ENCODE measurements around the gene ANKRD28.

Gene ANKRD28

DNA sequence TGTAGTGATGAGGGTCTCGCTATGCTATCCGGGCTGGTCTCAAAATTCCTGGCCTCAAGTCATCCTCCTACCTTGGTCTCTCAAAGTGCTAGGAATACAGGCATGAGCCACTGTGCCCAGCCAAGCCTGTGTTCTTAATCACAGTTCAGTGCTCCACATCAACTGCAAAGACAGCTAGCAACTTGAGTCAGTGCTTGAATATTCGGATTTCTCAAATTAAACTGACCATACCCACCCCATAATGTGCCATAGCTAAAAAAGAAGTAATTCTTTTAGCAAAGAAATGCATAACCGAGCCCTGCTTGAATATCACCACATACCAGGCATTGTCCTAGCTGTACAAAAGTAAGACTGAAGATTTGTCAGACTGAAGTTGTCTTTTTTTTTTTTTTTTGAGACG lies 107.0 kb downstream of the ANKRD28 start:
- Mint-ChIP-seq H3K4me1 (no peaks in the 10 kb centered on the region), H3K9me3 (no peaks in the 10 kb centered on the region), H3K36me3 (peaks cover 100% of the 10 kb centered on the region), H3K27ac (no peak overlapping the region), H3K4me3 (no peak overlapping the region)
- no peak for DNase-seq (ENCODE audit: low spot score in 2 of 2)
- no peak for ATAC-seq

DNA sequence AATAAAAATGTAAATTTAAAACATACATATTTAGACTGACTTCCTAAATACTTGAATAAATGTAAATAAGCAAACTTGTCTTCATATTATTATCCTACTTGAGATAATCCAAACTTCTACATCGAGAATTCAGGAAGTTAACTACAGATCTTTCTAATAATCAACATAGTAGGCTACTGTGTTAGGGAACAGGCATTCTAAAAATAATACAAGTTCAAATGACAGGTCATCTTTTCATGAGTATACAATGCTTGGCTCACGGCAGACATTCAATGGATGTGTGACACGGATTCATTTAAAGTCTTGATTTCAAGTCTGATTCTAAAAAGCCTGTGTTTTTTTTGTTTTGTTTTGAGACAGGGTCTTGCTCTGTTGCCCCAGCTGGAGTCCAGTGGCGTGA lies 107.5 kb downstream of the ANKRD28 start:
- Mint-ChIP-seq H3K4me1 (no peaks in the 10 kb centered on the region), H3K9me3 (no peaks in the 10 kb centered on the region), H3K4me3 (no peak overlapping the region), H3K27ac (no peak overlapping the region), H3K36me3 (peaks cover 100% of the 10 kb centered on the region)
- no peak for ATAC-seq
- DNase-seq (ENCODE audit: low spot score in 2 of 2): no peak

DNA sequence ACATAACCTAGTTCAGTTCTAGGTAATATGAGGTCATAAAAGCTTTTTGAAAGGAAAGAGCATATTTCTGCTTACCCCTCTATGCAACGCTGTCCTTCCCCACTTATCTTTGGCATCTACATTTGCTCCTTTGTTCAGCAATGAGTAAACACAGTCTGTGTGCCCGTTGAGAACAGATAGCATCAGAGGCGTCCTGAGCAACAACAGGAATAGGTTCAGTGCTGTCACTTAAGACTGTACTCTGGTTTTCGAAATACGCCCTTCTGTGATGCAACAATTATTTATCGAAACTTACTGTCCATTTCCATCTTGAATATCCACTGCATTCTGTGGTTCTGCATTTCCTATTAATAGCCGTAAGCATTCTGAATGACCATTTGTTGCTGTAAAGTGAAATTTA lies 111.9 kb downstream of the ANKRD28 start:
- ATAC-seq (peak; percentile 65), DNase-seq (ENCODE audit: low spot score in 2 of 2) (no peak)
- Mint-ChIP-seq H3K4me3 (no peak overlapping the region), H3K4me1 (no peaks in the 10 kb centered on the region), H3K36me3 (peaks cover 98% of the 10 kb centered on the region), H3K27ac (no peak overlapping the region), H3K9me3 (no peaks in the 10 kb centered on the region)

DNA sequence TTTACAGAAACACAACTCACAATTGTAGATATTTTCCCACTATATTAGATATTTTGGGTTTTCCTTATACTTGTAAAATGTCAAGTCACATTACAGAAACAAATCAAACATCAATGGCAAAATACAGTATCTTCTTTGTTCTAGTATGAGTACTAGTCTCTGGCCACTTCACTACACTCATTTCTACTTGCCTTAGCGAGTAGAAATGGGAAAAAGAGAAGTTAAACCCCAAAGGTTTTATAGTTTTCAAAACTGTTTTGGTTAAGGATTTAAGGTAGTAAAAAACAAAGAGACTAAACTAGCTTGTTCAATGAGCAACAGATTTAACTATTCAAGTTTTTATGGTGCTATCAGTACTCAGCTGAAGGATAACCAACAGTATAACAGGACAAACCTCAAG lies 114.5 kb downstream of the ANKRD28 start:
- ATAC-seq (no peak), DNase-seq (ENCODE audit: low spot score in 2 of 2) (no peak)
- H3K27ac Mint-ChIP-seq: no peak overlapping the region

DNA sequence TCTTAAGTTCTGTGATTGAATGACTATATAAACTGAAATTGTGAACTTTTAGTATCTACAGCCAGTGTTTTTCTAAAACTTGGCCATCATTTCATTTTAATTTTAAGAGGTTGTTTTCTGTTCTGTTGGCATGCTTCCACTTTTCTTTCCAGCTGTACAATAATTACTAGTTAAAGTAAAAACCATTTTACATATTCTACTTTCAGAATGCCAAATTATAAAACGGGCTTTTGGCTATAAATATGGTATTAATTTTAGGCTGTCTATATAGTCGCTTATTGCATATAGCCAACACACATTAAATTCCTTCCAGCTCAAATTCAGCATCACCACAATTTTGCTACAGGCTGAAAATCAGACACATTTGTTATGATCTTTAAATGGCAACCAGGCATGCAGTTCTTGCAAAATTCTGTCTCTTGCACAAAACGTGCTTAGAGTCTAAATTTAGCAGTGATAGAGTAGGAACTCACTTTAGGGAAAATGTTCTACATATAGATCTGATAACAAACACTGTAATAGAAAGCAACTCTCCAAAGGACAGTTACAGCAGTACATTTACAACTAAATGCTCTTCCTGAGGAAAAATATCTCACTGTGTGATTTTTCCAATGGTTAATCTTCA lies 115.1 kb downstream of the ANKRD28 start:
- Mint-ChIP-seq H3K9me3 (no peaks in the 10 kb centered on the region), H3K4me3 (no peak overlapping the region), H3K4me1 (no peaks in the 10 kb centered on the region), H3K27ac (no peak overlapping the region), H3K36me3 (peaks cover 74% of the 10 kb centered on the region)
- no peak for DNase-seq (ENCODE audit: low spot score in 2 of 2)
- ATAC-seq: no peak

More for the DNA sequence above, 114.5 kb downstream of the ANKRD28 start:
- H3K9me3 Mint-ChIP-seq: no peaks in the 10 kb centered on the region
- H3K36me3 Mint-ChIP-seq: peaks cover 80% of the 10 kb centered on the region
- H3K4me1 Mint-ChIP-seq: no peaks in the 10 kb centered on the region
- no peak overlapping the region for H3K4me3 Mint-ChIP-seq

DNA sequence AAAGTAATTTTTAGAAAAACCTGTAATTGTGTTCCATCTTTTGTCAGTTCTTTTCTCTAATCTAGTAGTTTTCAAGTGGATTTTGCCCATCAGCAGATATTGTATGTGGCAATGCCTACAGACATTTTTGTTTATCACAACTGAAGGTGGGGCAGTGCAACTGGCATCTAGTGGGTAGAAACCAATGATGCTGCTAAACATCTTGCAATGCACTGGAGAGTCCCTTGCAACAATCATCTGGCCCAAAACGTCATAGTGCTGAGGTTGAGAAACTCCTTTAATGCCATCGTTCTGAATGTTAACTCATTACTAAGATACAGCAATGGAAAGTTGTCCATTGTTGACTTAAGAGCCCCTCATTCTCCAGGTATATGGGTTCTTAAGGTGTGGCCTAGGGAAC lies 116.1 kb downstream of the ANKRD28 start:
- Mint-ChIP-seq H3K4me3 (no peak overlapping the region), H3K9me3 (no peaks in the 10 kb centered on the region), H3K4me1 (no peaks in the 10 kb centered on the region), H3K27ac (no peak overlapping the region), H3K36me3 (peaks cover 64% of the 10 kb centered on the region)
- DNase-seq (ENCODE audit: low spot score in 2 of 2): no peak
- no peak for ATAC-seq

DNA sequence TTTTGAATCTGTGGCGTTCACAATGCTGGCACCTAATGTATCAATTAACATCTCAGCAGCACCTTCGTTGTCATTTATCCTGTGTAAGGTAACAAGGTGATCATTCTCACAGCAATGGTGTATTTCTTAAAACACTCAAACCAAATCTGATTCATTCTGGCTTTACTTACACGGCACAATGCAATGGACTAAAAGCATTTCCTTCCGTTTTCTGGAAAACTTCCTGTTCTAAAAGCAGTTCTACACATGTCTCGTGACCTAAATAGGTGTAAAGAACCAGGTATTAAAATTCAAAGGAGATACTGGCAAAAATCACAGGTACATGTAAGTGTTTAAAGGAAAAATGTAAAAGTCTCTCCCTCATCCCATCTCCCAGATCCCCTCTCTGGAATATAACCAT lies 118.5 kb downstream of the ANKRD28 start:
- Mint-ChIP-seq H3K4me1 (no peaks in the 10 kb centered on the region), H3K9me3 (no peaks in the 10 kb centered on the region), H3K27ac (no peak overlapping the region), H3K36me3 (peaks cover 40% of the 10 kb centered on the region), H3K4me3 (no peak overlapping the region)
- ATAC-seq (no peak), DNase-seq (ENCODE audit: low spot score in 2 of 2) (no peak)

DNA sequence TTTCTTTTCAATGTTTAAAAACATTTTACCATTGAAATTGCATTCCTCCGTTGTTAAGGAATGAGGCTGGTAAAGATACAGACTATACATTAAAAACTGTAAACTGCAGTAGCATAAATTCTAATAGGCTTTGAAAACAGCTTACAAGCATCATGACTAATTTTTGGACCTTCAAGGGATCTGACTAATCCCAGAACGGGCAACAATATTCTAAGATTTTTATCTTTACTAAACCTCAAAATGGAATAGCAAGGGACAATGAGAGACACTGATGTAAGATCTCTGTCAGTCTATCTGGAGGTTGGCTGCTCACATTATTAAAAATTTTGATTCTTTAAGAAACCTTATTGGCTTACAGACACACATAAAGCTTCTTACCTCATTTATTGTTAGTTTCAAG lies 121.5 kb downstream of the ANKRD28 start:
- DNase-seq (ENCODE audit: low spot score in 2 of 2) (no peak), ATAC-seq (peak; percentile 43)
- Mint-ChIP-seq H3K36me3 (peaks cover 12% of the 10 kb centered on the region), H3K27ac (no peak overlapping the region), H3K4me3 (no peak overlapping the region), H3K4me1 (no peaks in the 10 kb centered on the region), H3K9me3 (no peaks in the 10 kb centered on the region)

DNA sequence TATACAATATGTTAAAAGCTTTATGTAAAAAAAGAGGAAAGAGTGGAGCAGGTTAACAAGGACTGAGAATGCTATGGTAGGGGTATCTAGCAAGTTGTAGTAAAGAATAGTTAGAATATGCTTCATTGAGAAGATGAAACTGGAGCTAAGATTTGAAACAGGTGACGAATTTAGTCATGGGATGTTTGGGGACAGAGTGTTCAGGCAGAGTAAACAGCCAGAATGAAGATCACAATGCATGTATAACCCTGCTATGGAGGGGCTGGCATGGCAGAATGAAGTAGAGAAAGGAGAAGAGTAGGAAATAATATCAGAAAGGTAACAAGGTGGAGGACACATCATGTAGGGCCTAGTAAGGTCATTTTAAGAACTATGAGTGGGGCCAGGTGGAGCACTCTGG lies 124.2 kb downstream of the ANKRD28 start:
- Mint-ChIP-seq H3K36me3 (no peaks in the 10 kb centered on the region), H3K4me3 (no peak overlapping the region), H3K27ac (no peak overlapping the region), H3K4me1 (peaks cover 5% of the 10 kb centered on the region), H3K9me3 (no peaks in the 10 kb centered on the region)
- ATAC-seq (no peak), DNase-seq (ENCODE audit: low spot score in 2 of 2) (no peak)

DNA sequence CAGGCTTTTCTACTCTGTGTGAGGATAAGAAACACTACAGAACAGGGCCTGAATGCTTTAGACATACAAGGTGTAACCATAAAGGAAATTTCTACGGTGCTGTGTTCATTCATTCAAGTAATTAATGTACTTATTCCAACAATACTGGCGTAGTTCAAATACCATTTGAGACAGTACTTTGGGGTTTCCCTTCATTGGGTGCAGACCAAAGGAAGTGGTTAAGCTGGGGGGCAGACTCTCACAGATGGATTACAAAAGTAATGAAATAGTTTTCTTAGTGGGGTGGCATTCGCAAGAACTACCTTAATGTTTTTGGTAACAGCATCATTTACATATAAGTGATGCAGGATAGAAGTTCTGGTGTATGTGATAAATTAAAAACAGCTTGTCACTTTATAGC lies 130.3 kb downstream of the ANKRD28 start:
- Mint-ChIP-seq H3K4me1 (peaks cover 23% of the 10 kb centered on the region), H3K4me3 (no peak overlapping the region), H3K36me3 (peaks cover 6% of the 10 kb centered on the region), H3K9me3 (no peaks in the 10 kb centered on the region), H3K27ac (no peak overlapping the region)
- ATAC-seq (peak; percentile 93), DNase-seq (ENCODE audit: low spot score in 2 of 2) (no peak)

DNA sequence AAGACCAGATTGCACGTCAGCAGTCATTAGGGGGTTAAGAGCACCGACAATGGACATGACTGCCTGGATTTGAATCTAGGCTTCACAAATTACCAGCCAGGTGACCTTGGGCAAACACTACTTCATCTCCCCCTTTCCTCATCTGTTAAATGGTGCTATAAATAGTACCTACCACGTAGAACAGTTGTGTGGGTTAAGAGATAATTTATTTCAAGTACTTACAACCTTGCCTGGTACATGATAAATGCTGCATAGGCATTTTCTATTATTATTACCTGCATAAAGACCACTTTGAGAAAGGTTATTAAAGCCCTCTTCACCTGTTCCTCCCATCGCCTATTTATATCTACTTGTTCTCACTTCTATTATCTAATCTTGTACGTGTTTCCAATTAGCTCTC lies 131.5 kb downstream of the ANKRD28 start:
- Mint-ChIP-seq H3K9me3 (no peaks in the 10 kb centered on the region), H3K4me1 (peaks cover 23% of the 10 kb centered on the region), H3K27ac (no peak overlapping the region), H3K36me3 (peaks cover 6% of the 10 kb centered on the region), H3K4me3 (no peak overlapping the region)
- no peak for ATAC-seq
- DNase-seq (ENCODE audit: low spot score in 2 of 2): no peak

DNA sequence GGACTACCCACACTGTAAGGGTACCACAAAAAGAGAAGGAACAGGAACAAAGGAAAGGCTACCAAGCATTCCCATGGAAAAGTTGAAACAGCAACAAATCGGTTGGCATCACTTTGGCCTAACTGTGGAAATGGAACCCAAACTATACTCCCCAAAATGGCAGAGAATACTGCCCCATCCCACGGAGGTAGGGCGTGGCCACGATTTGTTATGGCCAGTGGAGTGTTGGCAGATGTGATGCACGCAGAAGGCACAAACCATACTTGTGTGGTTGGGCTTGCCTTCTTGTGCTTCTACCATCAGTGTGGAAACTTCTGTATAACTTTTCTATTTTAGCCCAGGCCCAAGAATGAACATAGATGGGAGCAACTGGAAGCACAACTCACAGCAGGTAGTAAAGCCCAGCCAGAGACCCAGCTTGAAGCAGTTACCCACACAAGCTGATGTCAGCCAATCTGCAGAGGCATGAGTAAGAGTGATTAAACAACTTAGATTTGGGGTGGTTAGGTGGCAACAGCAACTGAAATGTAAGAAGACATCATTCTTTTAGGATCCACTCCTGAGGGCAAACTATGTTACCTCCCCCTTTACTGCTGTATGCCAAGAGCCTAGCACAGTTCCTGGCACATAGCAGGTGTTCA lies 132.1 kb downstream of the ANKRD28 start:
- Mint-ChIP-seq H3K36me3 (peaks cover 6% of the 10 kb centered on the region), H3K4me1 (peaks cover 23% of the 10 kb centered on the region), H3K4me3 (no peak overlapping the region), H3K9me3 (no peaks in the 10 kb centered on the region), H3K27ac (no peak overlapping the region)
- ATAC-seq (peak; percentile 81), DNase-seq (ENCODE audit: low spot score in 2 of 2) (no peak)

DNA sequence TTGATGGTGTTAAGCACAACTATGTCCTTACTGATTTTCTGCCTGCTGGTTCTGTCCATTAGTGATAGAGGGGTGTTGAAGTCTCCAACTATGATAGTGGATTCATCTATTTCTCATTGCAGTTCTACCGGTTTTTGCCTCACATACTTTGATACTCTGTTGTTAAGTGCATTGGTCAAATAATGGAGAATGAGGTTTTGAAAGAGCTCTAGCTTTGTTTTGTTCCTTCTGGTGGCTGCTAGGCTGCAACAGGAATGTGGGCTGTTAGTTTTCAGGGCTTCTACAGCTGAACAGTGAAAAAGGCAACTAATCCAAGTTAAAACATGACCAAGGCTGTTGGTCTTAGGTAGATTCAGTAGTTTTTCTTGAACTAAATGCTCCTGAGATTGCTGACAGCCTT lies 133.6 kb downstream of the ANKRD28 start:
- peaks cover 6% of the 10 kb centered on the region for H3K36me3 Mint-ChIP-seq

DNA sequence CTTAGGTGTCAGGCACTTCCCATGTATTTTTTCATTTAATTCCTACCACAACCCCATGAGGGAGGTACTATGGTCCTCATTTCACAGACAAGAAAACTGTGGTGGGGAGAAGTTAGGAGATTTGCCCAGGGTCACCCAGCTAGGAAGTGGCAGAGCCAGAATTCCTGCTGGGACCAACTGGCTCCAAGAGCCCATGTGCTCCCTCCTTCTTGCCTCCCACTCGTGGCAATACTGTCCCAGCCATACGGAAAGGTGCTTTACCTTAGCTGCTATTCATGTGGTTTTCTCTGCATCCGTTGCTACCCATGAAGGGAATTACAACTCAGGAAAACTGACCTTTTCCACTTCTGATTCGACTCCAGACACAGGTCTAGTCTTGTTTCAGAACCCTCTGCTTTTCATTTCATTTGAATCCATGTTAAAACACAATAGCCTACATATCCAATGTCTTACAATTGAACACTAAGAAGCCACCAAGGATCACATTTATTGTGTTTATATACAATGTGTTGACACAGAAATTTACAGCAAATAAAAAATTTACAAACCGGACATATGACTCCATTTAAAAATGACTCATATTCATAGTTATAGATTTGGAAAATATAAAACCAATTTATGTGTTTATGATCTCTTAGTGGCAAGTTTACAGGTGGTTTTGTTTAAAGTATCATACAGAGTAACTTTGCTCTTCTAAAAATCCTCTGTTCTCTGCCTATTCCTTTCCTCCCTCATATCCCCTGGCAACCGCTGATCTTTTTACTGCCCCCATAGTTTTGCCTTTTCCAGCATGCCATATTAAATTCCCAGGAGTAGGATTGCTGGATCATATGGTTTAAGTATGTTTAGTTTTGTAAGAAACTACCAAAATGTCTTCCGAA lies 137.5 kb downstream of the ANKRD28 start:
- peaks cover 14% of the 10 kb centered on the region for H3K9me3 Mint-ChIP-seq
- H3K27ac Mint-ChIP-seq: no peak overlapping the region
- peaks cover 13% of the 10 kb centered on the region for H3K36me3 Mint-ChIP-seq
- ATAC-seq (no peak), DNase-seq (ENCODE audit: low spot score in 2 of 2) (no peak)
- H3K4me1 Mint-ChIP-seq: no peaks in the 10 kb centered on the region
- H3K4me3 Mint-ChIP-seq: no peak overlapping the region

More for the DNA sequence above, 133.6 kb downstream of the ANKRD28 start:
- ATAC-seq: no peak
- Mint-ChIP-seq H3K27ac (peak overlapping the region; percentile 24), H3K4me1 (peaks cover 23% of the 10 kb centered on the region), H3K9me3 (no peaks in the 10 kb centered on the region), H3K4me3 (no peak overlapping the region)
- DNase-seq (ENCODE audit: low spot score in 2 of 2): no peak

DNA sequence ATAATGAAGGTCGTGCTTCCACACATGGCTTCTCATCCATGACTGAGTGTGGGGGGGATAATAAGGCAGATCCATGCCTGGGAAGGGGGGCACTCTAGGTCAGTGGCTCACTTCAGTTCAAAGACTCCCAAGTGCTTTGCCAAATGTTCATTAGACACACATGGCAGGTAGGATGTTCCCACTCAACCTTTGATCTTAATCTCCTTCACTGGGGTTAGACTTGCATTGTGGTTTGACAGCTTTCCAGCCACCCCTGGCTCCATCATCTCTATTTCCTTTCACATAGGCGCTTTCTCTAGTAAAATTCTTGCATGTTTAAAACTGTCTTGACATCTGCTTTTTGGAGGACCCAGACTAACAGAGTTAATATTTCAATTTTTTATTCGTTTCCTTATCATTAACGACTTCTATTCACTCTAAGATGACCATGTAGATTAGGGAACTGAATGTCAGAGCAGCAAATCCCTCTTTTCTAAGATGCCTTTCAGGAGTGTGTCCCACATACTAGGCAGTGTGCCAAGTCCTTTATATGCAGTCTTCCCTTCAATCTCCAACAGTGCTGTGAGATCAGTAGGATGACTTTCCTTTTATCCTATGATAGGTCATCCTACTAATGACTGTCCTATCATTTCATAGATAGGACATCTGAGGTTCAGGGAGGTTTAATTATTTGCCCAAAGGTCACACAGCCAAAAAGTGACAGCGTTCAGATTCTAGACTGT lies 138.4 kb downstream of the ANKRD28 start:
- Mint-ChIP-seq H3K4me3 (no peak overlapping the region), H3K27ac (no peak overlapping the region), H3K4me1 (no peaks in the 10 kb centered on the region), H3K36me3 (peaks cover 13% of the 10 kb centered on the region), H3K9me3 (peaks cover 14% of the 10 kb centered on the region)
- DNase-seq (ENCODE audit: low spot score in 2 of 2): no peak
- ATAC-seq: no peak

Data from stimulated activated effector memory CD8-positive, alpha-beta T cell treated with anti-CD3 and anti-CD28 coated beads, Interleukin-12 subunit alpha, Interleukin-12 subunit beta, amount 100 ng/mL, for 72 hours (primary cell).